ENCODE measurements around the gene FXR2.

- TF ChIP-seq CTCF (IDR thresholded peaks at IDR 0.05) (no peak), POLR2A (IDR thresholded peaks at IDR 0.05) (no peak), POLR2AphosphoS5 (IDR thresholded peaks at IDR 0.05) (no peak)
Observed at GRCh38 chr17:7575481-7575883, 39.2 kb downstream of the FXR2 start.
